Lung (tissue), 12 donors: ENCODE data around the gene SPTBN1. TPM values are rescaled to one million over a fixed set of nuclear protein-coding genes. Genes with fewer than 3 reads are reported as not detected.

Experiments
- ATAC-seq: fragments of 200-7000 bp; cut with Tn5 transposase; one replicate; pipeline ENCODE4 v1.9.1; 2020; ENCODE audit warnings: moderate number of reproducible peaks; ENCODE audit not compliant: insufficient read depth, low FRiP score
- DNase-seq, 3 donors: peaks; one replicate each; pipeline ENCODE4 v3.0.0-alpha.2; 2013 to 2017
- H3K27ac ChIP-seq, 2 donors: one replicate each; pipeline ENCODE4 v1.5.1; 2013; ENCODE audit warnings: mild to moderate bottlenecking in 2 of 2, moderate library complexity in 2 of 2, control low read depth in 1 of 2, inconsistent platforms in 1 of 2, low read depth in 1 of 2, low read length in 1 of 2
- H3K27me3 ChIP-seq, 3 donors: one replicate each; pipeline ENCODE4 v1.5.1; 2013; ENCODE audit warnings: low read length in 2 of 3; ENCODE audit not compliant: control insufficient read depth in 3 of 3, insufficient read depth in 3 of 3
- H3K36me3 ChIP-seq, 4 donors: one replicate each; pipeline ENCODE4 v1.5.1; 2013; ENCODE audit warnings: low read length in 4 of 4, mild to moderate bottlenecking in 1 of 4, moderate library complexity in 1 of 4; ENCODE audit not compliant: control insufficient read depth in 4 of 4, insufficient read depth in 4 of 4
- H3K4me1 ChIP-seq, 5 donors: one replicate each; pipeline ENCODE4 v1.5.1; 2013; ENCODE audit warnings: low read length in 5 of 5, mild to moderate bottlenecking in 2 of 5, moderate library complexity in 1 of 5; ENCODE audit not compliant: control insufficient read depth in 5 of 5, insufficient read depth in 5 of 5
- H3K4me3 ChIP-seq: one replicate; pipeline ENCODE4 v1.5.1; 2013; ENCODE audit warnings: mild to moderate bottlenecking, control low read depth, moderate library complexity
- H3K9ac ChIP-seq, 2 donors: one replicate each; pipeline ENCODE4 v1.5.1; 2013; ENCODE audit warnings: low read length in 2 of 2, control low read depth in 1 of 2; ENCODE audit not compliant: insufficient read depth in 1 of 2
- H3K9me3 ChIP-seq, 4 donors: one replicate each; pipeline ENCODE4 v1.5.1; 2013; ENCODE audit warnings: low read length in 3 of 4, mild to moderate bottlenecking in 1 of 4, moderate library complexity in 1 of 4; ENCODE audit not compliant: control insufficient read depth in 4 of 4, insufficient read depth in 3 of 4
- CTCF ChIP-seq: IDR thresholded peaks from 2 replicates; pipeline ENCODE4 v1.5.1; 2012; ENCODE audit warnings: mild to moderate bottlenecking; ENCODE audit errors: control extremely low read depth, extremely low read depth
- whole genome bisulfite sequencing, 2 donors: extraction: QIAGEN DNeasy Blood & Tissue Kit; methylation state at CpG; one replicate each; pipeline ENCODE4 v1.1.7; 2013; 5-methylcytosine and 5-hydroxymethylcytosine counted together
- polyA plus RNA-seq, 2 donors: library from polyadenylated mRNA; stranded (reverse); fragments of 200-250 nt; gene quantifications; one replicate each; pipeline ENCODE4 v1.2.1, GENCODE V29; 2013
- total RNA-seq, 2 donors: library from RNA; depleted of rRNA in 1 of 2; stranded (reverse); fragments of >200 nt in 1 of 2; gene quantifications; one replicate each; pipeline ENCODE4 v1.2.1, GENCODE V29; 2014 to 2021
- donor health status: control.
- donor health status: control.
- donor health status: Bipolar disorder and iron deficiency.
- donor health status: healthy.
- donor health status: DM: yes; HTN: yes; CAD: no.

SPTBN1 gene
- total and polyA plus RNA-seq, 4 donors = 89.4 to 715 (median 275) TPM

- WGBS, 2 donors = 83 to 87% methylated on average over 5 of the region's 5 CpGs
- TF ChIP-seq CTCF = no peak
- no peaks in the 10 kb centered on the region for H3K27me3 ChIP-seq
- H3K4me1 ChIP-seq = peaks cover 13 to 61% (median 27%) of the 10 kb centered on the region in 5 donors
- H3K4me3 ChIP-seq = no peak overlapping the region
- H3K9ac ChIP-seq = no peak overlapping the region
- DNase-seq (no peak), ATAC-seq (no peak)
- H3K9me3 ChIP-seq = no peaks in the 10 kb centered on the region
- peaks cover 0 to 10% (median 4%) of the 10 kb centered on the region in 4 donors for H3K36me3 ChIP-seq
- peak overlapping the region in 1 of 2 donors; percentile 43 for H3K27ac ChIP-seq
Measured at GRCh38 chr2:54582987-54583386, 126.9 kb downstream of the SPTBN1 start.

GRCh38 chr2:54584598-54584997 is 128.5 kb downstream of the SPTBN1 start:
- Histone ChIP-seq H3K4me3 (no peak overlapping the region), H3K4me1 (peaks cover 15 to 58% (median 17%) of the 10 kb centered on the region in 5 donors), H3K9ac (peak overlapping the region in 1 of 2 donors; percentile 1), H3K36me3 (peaks cover 0 to 10% (median 4%) of the 10 kb centered on the region in 4 donors), H3K9me3 (no peaks in the 10 kb centered on the region), H3K27me3 (no peaks in the 10 kb centered on the region), H3K27ac (no peak overlapping the region)
- ATAC-seq (no peak), DNase-seq (no peak)
- WGBS, 2 donors = 83 to 84% methylated on average over 1 of the region's 1 CpG
- no peak for TF ChIP-seq CTCF

GRCh38 chr2:54585136-54585733 is 129.1 kb downstream of the SPTBN1 start:
- no peak for ATAC-seq
- Histone ChIP-seq H3K36me3 (peaks cover 0 to 12% (median 4%) of the 10 kb centered on the region in 4 donors), H3K4me1 (peaks cover 10 to 52% (median 19%) of the 10 kb centered on the region in 5 donors), H3K27me3 (no peaks in the 10 kb centered on the region), H3K9ac (no peak overlapping the region), H3K9me3 (no peaks in the 10 kb centered on the region), H3K27ac (peak overlapping the region in 1 of 2 donors; percentile 42), H3K4me3 (no peak overlapping the region)
- no peak for TF ChIP-seq CTCF
- no peak for DNase-seq

GRCh38 chr2:54586062-54586461 is 129.9 kb downstream of the SPTBN1 start:
- 53 to 55% methylated on average over 7 of the region's 7 CpGs for WGBS, 2 donors
- no peak overlapping the region for H3K9ac ChIP-seq
- H3K4me3 ChIP-seq = no peak overlapping the region
- H3K27ac ChIP-seq = no peak overlapping the region
- ATAC-seq (no peak), DNase-seq (no peak)
- no peaks in the 10 kb centered on the region for H3K27me3 ChIP-seq
- H3K4me1 ChIP-seq = peaks cover 10 to 55% (median 22%) of the 10 kb centered on the region in 5 donors
- peaks cover 0 to 16% (median 4%) of the 10 kb centered on the region in 4 donors for H3K36me3 ChIP-seq
- TF ChIP-seq CTCF = no peak
- H3K9me3 ChIP-seq = no peaks in the 10 kb centered on the region
